HepG2 (cell line): ENCODE results near the gene NAT9. TPM values are rescaled to one million over a fixed set of nuclear protein-coding genes. Genes with fewer than 3 reads are reported as not detected.

ENCODE experiments used
- ASH2L ChIP-seq: fragments of 300-600, 200-600 bp; sonication (generic); IDR thresholded peaks from 2 replicates; pipeline ENCODE4 v1.7.0; 2017; ENCODE audit warnings: low read depth, mild to moderate bottlenecking, moderate library complexity, mixed read lengths, low read length; ENCODE audit not compliant: insufficient read length
- FOXP1 ChIP-seq, 2 experiments: fragments of 450-650 bp in 1 of 2; IDR thresholded peaks; 2 replicates each; pipeline ENCODE4 v1.6.1; 2017 to 2018; ENCODE audit warnings: antibody characterized with exemption in 1 of 2
- ISL2 ChIP-seq: sonication (generic); formaldehyde crosslinking; IDR thresholded peaks from 2 replicates; pipeline ENCODE4 v1.5.0; 2020; ENCODE audit warnings: missing genetic modification reagents
- MAZ ChIP-seq, 2 experiments: sonication (generic) in 1 of 2; formaldehyde crosslinking in 1 of 2; IDR thresholded peaks; 2 replicates each; pipeline versions ENCODE4 v1.5.0 to v1.6.1; 2012 to 2020; ENCODE audit warnings: low read depth in 2 of 2, mild to moderate bottlenecking in 2 of 2, borderline replicate concordance in 1 of 2, improper control_type of control experiment in 1 of 2, low read length in 1 of 2, missing genetic modification reagents in 1 of 2, moderate library complexity in 1 of 2
- NCOA5 ChIP-seq: sonication (generic); formaldehyde crosslinking; IDR thresholded peaks from 2 replicates; pipeline ENCODE4 v1.4.0; 2020; ENCODE audit warnings: missing genetic modification reagents
- SYNCRIP ChIP-seq: fragments of 200-400 bp; formaldehyde crosslinking; IDR thresholded peaks from 2 replicates; pipeline ENCODE4 v1.6.1; 2018; ENCODE audit warnings: mild to moderate bottlenecking, low read depth, low read length; ENCODE audit not compliant: insufficient read depth
- ZNF205 ChIP-seq: IDR thresholded peaks from 2 replicates; pipeline ENCODE4 v1.6.1; 2018; ENCODE audit warnings: missing biosample characterization, missing genetic modification reagents
- ZNF24 ChIP-seq: fragments of 450-650 bp; IDR thresholded peaks from 2 replicates; pipeline ENCODE4 v1.6.1; 2017; ENCODE audit warnings: antibody characterized with exemption, mild to moderate bottlenecking
- ZNF263 ChIP-seq: sonication (generic); formaldehyde crosslinking; IDR thresholded peaks from 2 replicates; pipeline ENCODE4 v1.4.0; 2020; ENCODE audit warnings: missing genetic modification reagents
- ZNF670 ChIP-seq: sonication (generic); formaldehyde crosslinking; IDR thresholded peaks from 2 replicates; pipeline ENCODE4 v1.8.0; 2022; ENCODE audit warnings: mild to moderate bottlenecking, missing genetic modification reagents, borderline replicate concordance
- polyA plus RNA-seq, 8 experiments: library from polyadenylated mRNA; depleted of rRNA in 3 of 8; stranded (reverse) in 7 of 8; unstranded in 1 of 8; fragments of >200 nt; fragmentation: Illumina TruSeq in 4 of 8; extraction: Trizol in 4 of 8; gene quantifications; 2 replicates each; pipeline versions ENCODE4 v1.2.1 to v1.2.3, GENCODE V29; 2011 to 2016; ENCODE audit warnings: low read depth in 4 of 8, missing spikeins in 1 of 8, mixed read lengths in 1 of 8; ENCODE audit not compliant: insufficient read depth in 1 of 8
- total RNA-seq, 5 experiments: library from RNA; depleted of rRNA; stranded (reverse); fragments of >200 nt; fragmentation: Illumina TruSeq; extraction: Trizol; gene quantifications; 2 replicates each; pipeline ENCODE4 v1.2.3, GENCODE V29; 2016; ENCODE audit warnings: low read depth in 1 of 5
- TF ChIP-seq, protein P1 (sequence below): sonication (generic); formaldehyde crosslinking; IDR thresholded peaks from 2 replicates; pipeline ENCODE4 v1.8.1; 2023; ENCODE audit warnings: mild to moderate bottlenecking, moderate library complexity, missing genetic modification reagents
- TF ChIP-seq, protein P2 (sequence below): sonication (generic); formaldehyde crosslinking; IDR thresholded peaks from 2 replicates; pipeline ENCODE4 v1.5.0; 2020; ENCODE audit warnings: missing genetic modification reagents
- TF ChIP-seq, protein P3 (sequence below): sonication (generic); formaldehyde crosslinking; IDR thresholded peaks from 2 replicates; pipeline ENCODE4 v1.5.1; 2020; ENCODE audit warnings: mild to moderate bottlenecking, missing genetic modification reagents, moderate library complexity
- TF ChIP-seq, protein P4 (sequence below): sonication (generic); formaldehyde crosslinking; IDR thresholded peaks from 2 replicates; pipeline ENCODE4 v1.4.0; 2020; ENCODE audit warnings: missing genetic modification reagents
- TF ChIP-seq, protein P5 (sequence below): sonication (generic); formaldehyde crosslinking; conservative IDR thresholded peaks from 2 replicates; pipeline ENCODE4 v1.4.0; 2020; ENCODE audit warnings: mild to moderate bottlenecking, missing genetic modification reagents, moderate library complexity

Gene NAT9
- total and polyA plus RNA-seq, 2 of the 13 experiments (the other 11 are each of a cell fraction or from before 2014, with no cell fraction given) = 39.7 to 44.2 TPM

DNA sequence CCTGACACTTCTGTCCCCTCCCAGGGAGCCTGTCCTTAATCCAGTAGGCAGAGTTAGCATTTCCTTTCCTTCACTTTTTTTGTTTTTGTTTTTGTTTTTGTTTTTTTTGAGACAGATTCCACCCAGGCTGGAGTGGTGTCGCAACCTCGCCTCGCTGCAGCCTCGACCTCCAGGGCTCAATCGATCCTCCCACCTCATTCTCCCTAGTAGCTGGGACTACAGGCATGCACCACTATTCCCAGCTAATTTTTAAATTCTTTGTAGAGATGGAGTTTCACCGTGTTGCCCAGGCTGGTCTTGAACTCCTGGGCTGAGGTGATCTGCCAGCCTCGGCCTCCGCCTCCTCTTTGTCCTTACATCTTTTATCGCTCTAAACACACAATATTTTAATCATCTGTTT is 23.7 kb downstream of the NAT9 start (continued):
- TF ChIP-seq ASH2L (no peak), SYNCRIP (no peak), ZNF263 (0 out of 2 replicates have a peak, but pooled peaks have one; percentile 16), NCOA5 (CRISPR knock-in tag) (no peak), MAZ (IDR thresholded peaks at IDR 0.05; ENCODE audit: borderline replicate concordance, low read depth, low read length) (no peak), MAZ (CRISPR knock-in tag; IDR thresholded peaks at IDR 0.05; ENCODE audit: low read depth) (0 out of 2 replicates have a peak, but pooled peaks have one; percentile 16), FOXP1 (IDR thresholded peaks at IDR 0.05) (0 out of 2 replicates have a peak, but pooled peaks have one; percentile 33), FOXP1 (CRISPR knock-in tag; IDR thresholded peaks at IDR 0.05) (peak; percentile 71), ZNF670 (CRISPR knock-in tag) (0 out of 2 replicates have a peak, but pooled peaks have one; percentile 71), ZNF24 (no peak), ISL2 (CRISPR knock-in tag) (peak; percentile 22; the same call in 1 of the 2 replicates), ZNF205 (0 out of 2 replicates have a peak, but pooled peaks have one; percentile 15)
- TF ChIP-seq, protein P1, sequence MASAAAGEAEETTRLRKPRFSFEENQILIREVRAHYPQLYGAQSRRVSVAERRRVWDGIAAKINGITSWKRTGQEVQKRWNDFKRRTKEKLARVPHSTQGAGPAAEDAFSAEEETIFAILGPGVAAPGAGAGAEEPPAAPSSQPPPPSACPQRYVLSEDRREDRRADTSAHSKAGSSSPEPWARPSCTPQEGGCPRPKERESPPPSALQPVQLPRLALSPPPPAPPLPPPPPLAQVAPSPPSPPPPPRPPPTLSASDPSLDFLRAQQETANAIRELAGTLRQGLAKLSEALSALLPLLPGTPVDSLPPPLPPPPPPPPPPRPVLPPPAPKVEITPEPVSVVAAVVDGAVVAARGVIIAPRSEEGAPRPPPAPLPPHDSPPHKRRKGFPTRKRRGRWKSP (CRISPR knock-in tag) = peak; percentile 36; the same call in 1 of the 2 replicates
- TF ChIP-seq, protein P2, sequence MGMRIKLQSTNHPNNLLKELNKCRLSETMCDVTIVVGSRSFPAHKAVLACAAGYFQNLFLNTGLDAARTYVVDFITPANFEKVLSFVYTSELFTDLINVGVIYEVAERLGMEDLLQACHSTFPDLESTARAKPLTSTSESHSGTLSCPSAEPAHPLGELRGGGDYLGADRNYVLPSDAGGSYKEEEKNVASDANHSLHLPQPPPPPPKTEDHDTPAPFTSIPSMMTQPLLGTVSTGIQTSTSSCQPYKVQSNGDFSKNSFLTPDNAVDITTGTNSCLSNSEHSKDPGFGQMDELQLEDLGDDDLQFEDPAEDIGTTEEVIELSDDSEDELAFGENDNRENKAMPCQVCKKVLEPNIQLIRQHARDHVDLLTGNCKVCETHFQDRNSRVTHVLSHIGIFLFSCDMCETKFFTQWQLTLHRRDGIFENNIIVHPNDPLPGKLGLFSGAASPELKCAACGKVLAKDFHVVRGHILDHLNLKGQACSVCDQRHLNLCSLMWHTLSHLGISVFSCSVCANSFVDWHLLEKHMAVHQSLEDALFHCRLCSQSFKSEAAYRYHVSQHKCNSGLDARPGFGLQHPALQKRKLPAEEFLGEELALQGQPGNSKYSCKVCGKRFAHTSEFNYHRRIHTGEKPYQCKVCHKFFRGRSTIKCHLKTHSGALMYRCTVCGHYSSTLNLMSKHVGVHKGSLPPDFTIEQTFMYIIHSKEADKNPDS (CRISPR knock-in tag) = no peak
- TF ChIP-seq, protein P3, sequence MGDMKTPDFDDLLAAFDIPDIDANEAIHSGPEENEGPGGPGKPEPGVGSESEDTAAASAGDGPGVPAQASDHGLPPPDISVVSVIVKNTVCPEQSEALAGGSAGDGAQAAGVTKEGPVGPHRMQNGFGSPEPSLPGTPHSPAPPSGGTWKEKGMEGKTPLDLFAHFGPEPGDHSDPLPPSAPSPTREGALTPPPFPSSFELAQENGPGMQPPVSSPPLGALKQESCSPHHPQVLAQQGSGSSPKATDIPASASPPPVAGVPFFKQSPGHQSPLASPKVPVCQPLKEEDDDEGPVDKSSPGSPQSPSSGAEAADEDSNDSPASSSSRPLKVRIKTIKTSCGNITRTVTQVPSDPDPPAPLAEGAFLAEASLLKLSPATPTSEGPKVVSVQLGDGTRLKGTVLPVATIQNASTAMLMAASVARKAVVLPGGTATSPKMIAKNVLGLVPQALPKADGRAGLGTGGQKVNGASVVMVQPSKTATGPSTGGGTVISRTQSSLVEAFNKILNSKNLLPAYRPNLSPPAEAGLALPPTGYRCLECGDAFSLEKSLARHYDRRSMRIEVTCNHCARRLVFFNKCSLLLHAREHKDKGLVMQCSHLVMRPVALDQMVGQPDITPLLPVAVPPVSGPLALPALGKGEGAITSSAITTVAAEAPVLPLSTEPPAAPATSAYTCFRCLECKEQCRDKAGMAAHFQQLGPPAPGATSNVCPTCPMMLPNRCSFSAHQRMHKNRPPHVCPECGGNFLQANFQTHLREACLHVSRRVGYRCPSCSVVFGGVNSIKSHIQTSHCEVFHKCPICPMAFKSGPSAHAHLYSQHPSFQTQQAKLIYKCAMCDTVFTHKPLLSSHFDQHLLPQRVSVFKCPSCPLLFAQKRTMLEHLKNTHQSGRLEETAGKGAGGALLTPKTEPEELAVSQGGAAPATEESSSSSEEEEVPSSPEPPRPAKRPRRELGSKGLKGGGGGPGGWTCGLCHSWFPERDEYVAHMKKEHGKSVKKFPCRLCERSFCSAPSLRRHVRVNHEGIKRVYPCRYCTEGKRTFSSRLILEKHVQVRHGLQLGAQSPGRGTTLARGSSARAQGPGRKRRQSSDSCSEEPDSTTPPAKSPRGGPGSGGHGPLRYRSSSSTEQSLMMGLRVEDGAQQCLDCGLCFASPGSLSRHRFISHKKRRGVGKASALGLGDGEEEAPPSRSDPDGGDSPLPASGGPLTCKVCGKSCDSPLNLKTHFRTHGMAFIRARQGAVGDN (CRISPR knock-in tag) = no peak
- TF ChIP-seq, protein P4, sequence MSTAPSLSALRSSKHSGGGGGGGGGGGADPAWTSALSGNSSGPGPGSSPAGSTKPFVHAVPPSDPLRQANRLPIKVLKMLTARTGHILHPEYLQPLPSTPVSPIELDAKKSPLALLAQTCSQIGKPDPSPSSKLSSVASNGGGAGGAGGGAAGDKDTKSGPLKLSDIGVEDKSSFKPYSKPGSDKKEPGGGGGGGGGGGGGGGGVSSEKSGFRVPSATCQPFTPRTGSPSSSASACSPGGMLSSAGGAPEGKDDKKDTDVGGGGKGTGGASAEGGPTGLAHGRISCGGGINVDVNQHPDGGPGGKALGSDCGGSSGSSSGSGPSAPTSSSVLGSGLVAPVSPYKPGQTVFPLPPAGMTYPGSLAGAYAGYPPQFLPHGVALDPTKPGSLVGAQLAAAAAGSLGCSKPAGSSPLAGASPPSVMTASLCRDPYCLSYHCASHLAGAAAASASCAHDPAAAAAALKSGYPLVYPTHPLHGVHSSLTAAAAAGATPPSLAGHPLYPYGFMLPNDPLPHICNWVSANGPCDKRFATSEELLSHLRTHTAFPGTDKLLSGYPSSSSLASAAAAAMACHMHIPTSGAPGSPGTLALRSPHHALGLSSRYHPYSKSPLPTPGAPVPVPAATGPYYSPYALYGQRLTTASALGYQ (CRISPR knock-in tag) = no peak
- TF ChIP-seq, protein P5, sequence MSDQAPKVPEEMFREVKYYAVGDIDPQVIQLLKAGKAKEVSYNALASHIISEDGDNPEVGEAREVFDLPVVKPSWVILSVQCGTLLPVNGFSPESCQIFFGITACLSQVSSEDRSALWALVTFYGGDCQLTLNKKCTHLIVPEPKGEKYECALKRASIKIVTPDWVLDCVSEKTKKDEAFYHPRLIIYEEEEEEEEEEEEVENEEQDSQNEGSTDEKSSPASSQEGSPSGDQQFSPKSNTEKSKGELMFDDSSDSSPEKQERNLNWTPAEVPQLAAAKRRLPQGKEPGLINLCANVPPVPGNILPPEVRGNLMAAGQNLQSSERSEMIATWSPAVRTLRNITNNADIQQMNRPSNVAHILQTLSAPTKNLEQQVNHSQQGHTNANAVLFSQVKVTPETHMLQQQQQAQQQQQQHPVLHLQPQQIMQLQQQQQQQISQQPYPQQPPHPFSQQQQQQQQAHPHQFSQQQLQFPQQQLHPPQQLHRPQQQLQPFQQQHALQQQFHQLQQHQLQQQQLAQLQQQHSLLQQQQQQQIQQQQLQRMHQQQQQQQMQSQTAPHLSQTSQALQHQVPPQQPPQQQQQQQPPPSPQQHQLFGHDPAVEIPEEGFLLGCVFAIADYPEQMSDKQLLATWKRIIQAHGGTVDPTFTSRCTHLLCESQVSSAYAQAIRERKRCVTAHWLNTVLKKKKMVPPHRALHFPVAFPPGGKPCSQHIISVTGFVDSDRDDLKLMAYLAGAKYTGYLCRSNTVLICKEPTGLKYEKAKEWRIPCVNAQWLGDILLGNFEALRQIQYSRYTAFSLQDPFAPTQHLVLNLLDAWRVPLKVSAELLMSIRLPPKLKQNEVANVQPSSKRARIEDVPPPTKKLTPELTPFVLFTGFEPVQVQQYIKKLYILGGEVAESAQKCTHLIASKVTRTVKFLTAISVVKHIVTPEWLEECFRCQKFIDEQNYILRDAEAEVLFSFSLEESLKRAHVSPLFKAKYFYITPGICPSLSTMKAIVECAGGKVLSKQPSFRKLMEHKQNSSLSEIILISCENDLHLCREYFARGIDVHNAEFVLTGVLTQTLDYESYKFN (CRISPR knock-in tag) = peak; percentile 58; the same call in 1 of the 2 replicates
